ENCODE measurements around the gene CAGE1. TPM values are rescaled to one million over a fixed set of nuclear protein-coding genes. Genes with fewer than 3 reads are reported as not detected.
"Not testable (repeated sequence)": the region's sequence is repeated elsewhere in the genome, so short reads cannot be mapped to it uniquely, and the experiment has no call there.

Gene CAGE1
- total RNA-seq, 1 donor from 2014 or later: not detected

GRCh38 chr6:7378740-7379139, 10.8 kb downstream of the CAGE1 start:
- H3K4me3 Mint-ChIP-seq (ENCODE audit: low read depth): no peak overlapping the region
- H3K9me3 Mint-ChIP-seq (ENCODE audit: low read depth): no peaks in the 10 kb centered on the region
- peaks cover 4% of the 10 kb centered on the region for H3K4me1 Mint-ChIP-seq (ENCODE audit: low read depth)
- no peak overlapping the region for H3K27ac Mint-ChIP-seq
- no peak for TF ChIP-seq CTCF (IDR thresholded peaks at IDR 0.05; ENCODE audit: unreplicated experiment)
- H3K36me3 Mint-ChIP-seq (ENCODE audit: insufficient read depth): no peaks in the 10 kb centered on the region
- H3K27me3 Mint-ChIP-seq: peaks cover under 1% of the 10 kb centered on the region
- DNase-seq (ENCODE audit: low spot score, unreplicated experiment): no peak

GRCh38 chr6:7377961-7378360, 11.6 kb downstream of the CAGE1 start:
- no peak for DNase-seq (ENCODE audit: low spot score, unreplicated experiment)
- Mint-ChIP-seq H3K4me1 (ENCODE audit: low read depth) (peaks cover 4% of the 10 kb centered on the region), H3K27ac (no peak overlapping the region), H3K36me3 (ENCODE audit: insufficient read depth) (no peaks in the 10 kb centered on the region), H3K4me3 (ENCODE audit: low read depth) (no peak overlapping the region), H3K27me3 (peaks cover 2% of the 10 kb centered on the region), H3K9me3 (ENCODE audit: low read depth) (no peaks in the 10 kb centered on the region)
- TF ChIP-seq CTCF (IDR thresholded peaks at IDR 0.05; ENCODE audit: unreplicated experiment): no peak

GRCh38 chr6:7373739-7374138, 15.8 kb downstream of the CAGE1 start:
- no peak for TF ChIP-seq CTCF (IDR thresholded peaks at IDR 0.05; ENCODE audit: unreplicated experiment)
- Mint-ChIP-seq H3K4me3 (ENCODE audit: low read depth) (no peak overlapping the region), H3K9me3 (ENCODE audit: low read depth) (no peaks in the 10 kb centered on the region), H3K27ac (no peak overlapping the region), H3K36me3 (ENCODE audit: insufficient read depth) (no peaks in the 10 kb centered on the region), H3K4me1 (ENCODE audit: low read depth) (peaks cover 6% of the 10 kb centered on the region), H3K27me3 (peaks cover 2% of the 10 kb centered on the region)
- no peak for DNase-seq (ENCODE audit: low spot score, unreplicated experiment)

GRCh38 chr6:7367408-7367807, 22.1 kb downstream of the CAGE1 start:
- no peak overlapping the region for H3K27ac Mint-ChIP-seq
- DNase-seq (ENCODE audit: low spot score, unreplicated experiment): no peak
- H3K9me3 Mint-ChIP-seq (ENCODE audit: low read depth): no peaks in the 10 kb centered on the region
- no peak overlapping the region for H3K4me3 Mint-ChIP-seq (ENCODE audit: low read depth)
- no peak for TF ChIP-seq CTCF (IDR thresholded peaks at IDR 0.05; ENCODE audit: unreplicated experiment)
- no peaks in the 10 kb centered on the region for H3K36me3 Mint-ChIP-seq (ENCODE audit: insufficient read depth)
- H3K27me3 Mint-ChIP-seq: no peaks in the 10 kb centered on the region
- peaks cover 8% of the 10 kb centered on the region for H3K4me1 Mint-ChIP-seq (ENCODE audit: low read depth)

DNA sequence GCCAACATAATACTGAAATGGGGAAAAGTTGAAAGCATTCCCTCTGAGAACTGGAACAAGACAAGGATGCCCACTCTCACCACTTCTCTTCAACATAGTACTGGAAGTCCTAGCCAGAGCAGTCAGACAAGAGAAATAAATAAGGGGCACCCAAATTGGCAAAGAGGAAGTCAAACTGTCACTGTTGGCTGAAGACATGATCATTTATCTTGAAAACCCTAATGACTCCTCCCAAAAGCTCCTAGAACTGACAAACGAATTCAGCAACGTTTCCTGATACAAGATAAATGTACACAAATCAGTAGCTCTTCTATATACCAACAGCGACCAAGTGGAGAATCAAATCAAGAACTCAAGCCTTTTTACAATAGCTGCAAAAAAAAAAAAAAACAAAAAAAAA, 37.6 kb downstream of the CAGE1 start:
- H3K27me3 Mint-ChIP-seq; H3K9me3 Mint-ChIP-seq (ENCODE audit: low read depth); H3K4me3 Mint-ChIP-seq (ENCODE audit: low read depth); DNase-seq (ENCODE audit: low spot score, unreplicated experiment); H3K4me1 Mint-ChIP-seq (ENCODE audit: low read depth); H3K27ac Mint-ChIP-seq; H3K36me3 Mint-ChIP-seq (ENCODE audit: insufficient read depth): not testable (repeated sequence)

GRCh38 chr6:7350591-7350990, 39.0 kb downstream of the CAGE1 start:
- H3K4me3 Mint-ChIP-seq (ENCODE audit: low read depth); H3K27ac Mint-ChIP-seq; DNase-seq (ENCODE audit: low spot score, unreplicated experiment); H3K36me3 Mint-ChIP-seq (ENCODE audit: insufficient read depth); H3K4me1 Mint-ChIP-seq (ENCODE audit: low read depth); H3K27me3 Mint-ChIP-seq; H3K9me3 Mint-ChIP-seq (ENCODE audit: low read depth): not testable (repeated sequence)

- DNase-seq (ENCODE audit: low spot score, unreplicated experiment); H3K27ac Mint-ChIP-seq; H3K4me1 Mint-ChIP-seq (ENCODE audit: low read depth); H3K4me3 Mint-ChIP-seq (ENCODE audit: low read depth); H3K27me3 Mint-ChIP-seq; H3K36me3 Mint-ChIP-seq (ENCODE audit: insufficient read depth): not testable (repeated sequence)
- peaks cover 12% of the 10 kb centered on the region for H3K9me3 Mint-ChIP-seq (ENCODE audit: low read depth)
Observed at GRCh38 chr6:7347551-7347997, 42.0 kb downstream of the CAGE1 start.

DNA sequence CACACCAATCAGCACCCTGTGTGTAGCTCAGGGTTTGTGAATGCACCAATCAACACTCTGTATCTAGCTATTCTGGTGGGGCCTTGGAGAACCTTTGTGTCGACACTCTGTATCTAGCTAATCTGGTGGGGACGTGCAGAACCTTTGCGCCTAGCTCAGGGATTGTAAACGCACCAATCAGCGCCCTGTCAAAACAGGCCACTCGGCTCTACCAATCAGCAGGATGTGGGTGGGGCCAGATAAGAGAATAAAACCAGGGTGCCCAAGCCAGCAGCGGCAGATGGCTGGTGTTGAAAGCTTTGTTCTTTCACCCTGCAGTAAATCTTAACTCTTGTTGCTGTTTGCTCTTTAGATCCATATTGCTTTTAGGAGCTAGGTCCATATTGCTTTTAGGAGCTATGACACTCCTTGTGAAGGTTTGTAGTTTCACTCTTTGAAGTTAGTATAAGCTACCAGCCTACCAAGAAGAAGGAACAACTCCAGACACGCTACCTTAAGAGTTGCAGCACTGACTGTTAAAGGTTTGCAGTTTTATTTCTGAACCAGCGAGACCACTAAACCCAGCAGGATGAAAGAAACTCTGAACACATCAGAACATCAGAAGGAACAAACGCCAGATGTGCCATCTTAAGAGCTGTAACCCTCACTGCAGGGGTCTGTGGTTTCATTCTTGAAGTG, 44.6 kb downstream of the CAGE1 start:
- not testable (repeated sequence) for H3K27me3 Mint-ChIP-seq; DNase-seq (ENCODE audit: low spot score, unreplicated experiment); H3K9me3 Mint-ChIP-seq (ENCODE audit: low read depth); H3K4me3 Mint-ChIP-seq (ENCODE audit: low read depth); H3K4me1 Mint-ChIP-seq (ENCODE audit: low read depth); H3K36me3 Mint-ChIP-seq (ENCODE audit: insufficient read depth); H3K27ac Mint-ChIP-seq
